Endodermal cell (in vitro differentiated cells): ENCODE data around the gene ZNF407. TPM values are rescaled to one million over a fixed set of nuclear protein-coding genes. Genes with fewer than 3 reads are reported as not detected.
"Not testable (repeated sequence)": the region's sequence is repeated elsewhere in the genome, so short reads cannot be mapped to it uniquely, and the experiment has no call there.

Source experiments
- DNase-seq: peaks from one replicate; pipeline ENCODE4 v3.0.0-alpha.2; 2017
- H3K27ac ChIP-seq: 2 replicates; pipeline ENCODE4 v1.5.1; 2013; ENCODE audit warnings: mild to moderate bottlenecking, low read depth, low read length, moderate library complexity
- H3K27me3 ChIP-seq: 2 replicates; pipeline ENCODE4 v1.6.1; 2013; ENCODE audit warnings: mild to moderate bottlenecking, low read length, moderate library complexity; ENCODE audit not compliant: insufficient read depth, control insufficient read depth, poor library complexity, severe bottlenecking
- H3K36me3 ChIP-seq: 2 replicates; pipeline ENCODE4 v1.7.0; 2013; ENCODE audit warnings: mild to moderate bottlenecking, low read length, moderate library complexity; ENCODE audit not compliant: control insufficient read depth, insufficient read depth
- H3K4me1 ChIP-seq: one replicate; pipeline ENCODE4 v1.7.0; 2013; ENCODE audit warnings: low read length; ENCODE audit not compliant: control insufficient read depth, insufficient read depth
- H3K4me3 ChIP-seq: 2 replicates; pipeline ENCODE4 v1.5.1; 2013; ENCODE audit warnings: mild to moderate bottlenecking, low read length, moderate library complexity
- H3K9ac ChIP-seq: 2 replicates; pipeline ENCODE4 v1.6.1; 2013; ENCODE audit warnings: mild to moderate bottlenecking, low read length, moderate library complexity; ENCODE audit not compliant: poor library complexity, severe bottlenecking; ENCODE audit errors: extremely low read depth
- H3K9me3 ChIP-seq: 2 replicates; pipeline ENCODE4 v1.6.1; 2013; ENCODE audit warnings: mild to moderate bottlenecking, low read length, moderate library complexity; ENCODE audit not compliant: control insufficient read depth
- H3K27ac Mint-ChIP-seq: 2 replicates; pipeline ENCODE4 v1.8.0; 2020; ENCODE audit warnings: mixed read lengths
- H3K27me3 Mint-ChIP-seq: 2 replicates; pipeline ENCODE4 v1.8.0; 2021; ENCODE audit warnings: mild to moderate bottlenecking, mixed read lengths; ENCODE audit not compliant: insufficient read depth
- H3K36me3 Mint-ChIP-seq: 2 replicates; pipeline ENCODE4 v1.8.0; 2020; ENCODE audit warnings: low read depth, mixed read lengths
- H3K4me1 Mint-ChIP-seq: 2 replicates; pipeline ENCODE4 v1.8.0; 2020; ENCODE audit warnings: mixed read lengths
- H3K4me3 Mint-ChIP-seq: 2 replicates; pipeline ENCODE4 v1.8.0; 2020; ENCODE audit warnings: mild to moderate bottlenecking, moderate library complexity, mixed read lengths
- H3K9me3 Mint-ChIP-seq: 2 replicates; pipeline ENCODE4 v1.8.0; 2020; ENCODE audit warnings: mild to moderate bottlenecking, mixed read lengths
- CTCF ChIP-seq: fragments of 200-600 bp; sonication (generic); conservative IDR thresholded peaks from 2 replicates; pipeline ENCODE4 v1.5.0; 2021; ENCODE audit warnings: antibody characterized with exemption, mild to moderate bottlenecking
- WGBS, 2 experiments: methylation state at CpG; one replicate each; pipeline versions ENCODE4 v1.1.5 to v1.1.7; 2013; ENCODE audit warnings: missing lambda C conversion rate in 2 of 2, mixed read lengths in 1 of 2; ENCODE audit not compliant: insufficient coverage in 1 of 2, insufficient read length in 1 of 2; 5-methylcytosine and 5-hydroxymethylcytosine counted together
- total RNA-seq, 2 donors: library from RNA; stranded (reverse); fragmentation: NEBNext Ultra II Directional in 1 of 2; extraction: Animal tissue kit (Norgen Biotek cat#: 25700) in 1 of 2; gene quantifications; 2 replicates in 1 of 2; 3 replicates in 1 of 2; pipeline ENCODE4 v1.2.1, GENCODE V29; 2021

ZNF407 gene
- total RNA-seq, 2 donors from 2014 or later = 7.6 to 13.1 TPM

- H3K4me3 ChIP-seq = no peak overlapping the region
- peaks cover 6% of the 10 kb centered on the region for H3K36me3 Mint-ChIP-seq
- no peak for TF ChIP-seq CTCF
- WGBS, 2 experiments = 76 to 85% methylated on average over 3 to 4 of the region's 4 CpGs
- no peaks in the 10 kb centered on the region for H3K27me3 ChIP-seq
- H3K9ac ChIP-seq = no peak overlapping the region
- H3K27me3 Mint-ChIP-seq = peaks cover 15% of the 10 kb centered on the region
- H3K9me3 Mint-ChIP-seq = peaks cover 33% of the 10 kb centered on the region
- peak overlapping the region; percentile 58 for H3K27ac Mint-ChIP-seq
- H3K4me3 Mint-ChIP-seq = no peak overlapping the region
- no peaks in the 10 kb centered on the region for H3K36me3 ChIP-seq
- no peak for DNase-seq
- peaks cover 32% of the 10 kb centered on the region for H3K9me3 ChIP-seq
- peaks cover 11% of the 10 kb centered on the region for H3K4me1 ChIP-seq
- H3K4me1 Mint-ChIP-seq = peaks cover 29% of the 10 kb centered on the region
- H3K27ac ChIP-seq = no peak overlapping the region
Observed at GRCh38 chr18:74562775-74563174, 34.9 kb upstream of the ZNF407 start.

GRCh38 chr18:74563999-74564398 lies 33.7 kb upstream of the ZNF407 start:
- DNase-seq = no peak
- H3K27me3 Mint-ChIP-seq = peaks cover 23% of the 10 kb centered on the region
- Histone ChIP-seq H3K27me3 (no peaks in the 10 kb centered on the region), H3K27ac (no peak overlapping the region), H3K4me3 (no peak overlapping the region), H3K9me3 (peaks cover 32% of the 10 kb centered on the region), H3K9ac (no peak overlapping the region), H3K4me1 (peaks cover 11% of the 10 kb centered on the region), H3K36me3 (no peaks in the 10 kb centered on the region)
- whole genome bisulfite sequencing, 2 experiments = 71 to 97% methylated on average over 1 to 3 of the region's 3 CpGs
- no peak for TF ChIP-seq CTCF
- no peak overlapping the region for H3K4me3 Mint-ChIP-seq
- H3K27ac Mint-ChIP-seq = no peak overlapping the region
- H3K36me3 Mint-ChIP-seq = peaks cover 6% of the 10 kb centered on the region
- peaks cover 29% of the 10 kb centered on the region for H3K4me1 Mint-ChIP-seq
- peaks cover 33% of the 10 kb centered on the region for H3K9me3 Mint-ChIP-seq

- H3K36me3 ChIP-seq, H3K27me3 ChIP-seq, H3K4me3 Mint-ChIP-seq, DNase-seq, H3K27ac ChIP-seq, H3K9ac ChIP-seq, H3K36me3 Mint-ChIP-seq, H3K27ac Mint-ChIP-seq: not testable (repeated sequence)
- H3K9me3 Mint-ChIP-seq = peaks cover 33% of the 10 kb centered on the region
- Histone ChIP-seq H3K4me3 (peak overlapping the region; percentile 49), H3K9me3 (peaks cover 32% of the 10 kb centered on the region), H3K4me1 (peaks cover 11% of the 10 kb centered on the region)
- peaks cover 26% of the 10 kb centered on the region for H3K27me3 Mint-ChIP-seq
- H3K4me1 Mint-ChIP-seq = peaks cover 29% of the 10 kb centered on the region
- WGBS, 2 experiments = 100% methylated on average over 1 of the region's 1 CpG; no CpG with 5 or more reads in 1 of the 2 experiments
Observed at GRCh38 chr18:74565164-74565563, 32.5 kb upstream of the ZNF407 start.

- Histone ChIP-seq H3K4me3 (peak overlapping the region; percentile 49), H3K9me3 (peaks cover 32% of the 10 kb centered on the region), H3K4me1 (peaks cover 11% of the 10 kb centered on the region)
- not testable (repeated sequence) for H3K27ac Mint-ChIP-seq, H3K27me3 ChIP-seq, H3K36me3 ChIP-seq, H3K27ac ChIP-seq, H3K36me3 Mint-ChIP-seq, DNase-seq, H3K4me3 Mint-ChIP-seq, H3K9ac ChIP-seq
- WGBS, 2 experiments = 74 to 75% methylated on average over 2 to 3 of the region's 3 CpGs
- Mint-ChIP-seq H3K9me3 (peaks cover 33% of the 10 kb centered on the region), H3K27me3 (peaks cover 34% of the 10 kb centered on the region), H3K4me1 (peaks cover 29% of the 10 kb centered on the region)
Observed at GRCh38 chr18:74565993-74566392, 31.7 kb upstream of the ZNF407 start.
